ENCODE measurements around the gene PDX1.

DNA sequence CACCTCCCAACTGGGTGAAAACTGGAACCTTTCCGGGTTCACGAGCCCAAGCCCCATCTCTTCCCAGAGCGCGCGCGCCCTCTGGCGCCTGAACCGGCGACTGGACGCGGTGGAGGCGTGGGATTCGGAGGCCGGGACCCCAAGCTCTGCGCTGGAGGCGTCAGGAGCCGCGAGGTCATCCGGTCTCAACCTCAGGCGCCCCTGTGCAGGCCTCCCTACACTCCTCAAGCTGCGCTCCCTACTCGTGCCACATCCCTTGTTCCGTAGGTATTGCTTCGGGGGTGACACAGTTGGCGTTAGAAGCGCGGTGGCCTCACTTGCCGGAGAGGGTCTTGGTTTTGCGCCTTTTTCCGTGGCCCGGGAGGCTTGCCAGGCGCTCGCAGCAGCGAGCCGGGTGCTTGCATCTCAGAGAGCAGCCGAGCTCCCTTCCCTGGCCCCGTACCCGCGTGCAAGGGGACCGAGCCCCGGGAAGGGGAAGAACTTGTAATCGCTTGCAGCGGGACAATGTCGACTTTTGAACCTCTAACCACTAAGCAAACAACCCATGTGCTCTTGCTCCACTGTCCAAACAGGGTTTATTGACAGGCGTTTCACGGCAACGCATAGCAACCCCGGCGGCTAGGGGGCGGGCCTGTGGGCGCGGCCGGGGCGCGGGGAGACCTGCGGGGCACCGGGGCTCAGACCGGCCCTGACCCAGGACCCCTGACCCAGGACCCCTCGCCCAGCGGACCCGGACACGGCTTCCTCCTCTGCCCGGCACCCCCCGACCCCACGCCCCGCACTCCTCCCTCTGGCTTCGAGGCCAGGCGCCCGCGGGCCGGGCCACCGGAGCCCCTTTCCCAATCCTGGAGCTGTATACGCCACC lies 40.8 kb downstream of the PDX1 start:
- TF ChIP-seq, protein P1, sequence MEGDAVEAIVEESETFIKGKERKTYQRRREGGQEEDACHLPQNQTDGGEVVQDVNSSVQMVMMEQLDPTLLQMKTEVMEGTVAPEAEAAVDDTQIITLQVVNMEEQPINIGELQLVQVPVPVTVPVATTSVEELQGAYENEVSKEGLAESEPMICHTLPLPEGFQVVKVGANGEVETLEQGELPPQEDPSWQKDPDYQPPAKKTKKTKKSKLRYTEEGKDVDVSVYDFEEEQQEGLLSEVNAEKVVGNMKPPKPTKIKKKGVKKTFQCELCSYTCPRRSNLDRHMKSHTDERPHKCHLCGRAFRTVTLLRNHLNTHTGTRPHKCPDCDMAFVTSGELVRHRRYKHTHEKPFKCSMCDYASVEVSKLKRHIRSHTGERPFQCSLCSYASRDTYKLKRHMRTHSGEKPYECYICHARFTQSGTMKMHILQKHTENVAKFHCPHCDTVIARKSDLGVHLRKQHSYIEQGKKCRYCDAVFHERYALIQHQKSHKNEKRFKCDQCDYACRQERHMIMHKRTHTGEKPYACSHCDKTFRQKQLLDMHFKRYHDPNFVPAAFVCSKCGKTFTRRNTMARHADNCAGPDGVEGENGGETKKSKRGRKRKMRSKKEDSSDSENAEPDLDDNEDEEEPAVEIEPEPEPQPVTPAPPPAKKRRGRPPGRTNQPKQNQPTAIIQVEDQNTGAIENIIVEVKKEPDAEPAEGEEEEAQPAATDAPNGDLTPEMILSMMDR (IDR thresholded peaks at IDR 0.05): peak; percentile 83
- TF ChIP-seq POLR2AphosphoS5 (IDR thresholded peaks at IDR 0.05; ENCODE audit: low read depth, low read length): no peak; the same call in 1 of the 2 replicates
- TF ChIP-seq, protein P2, sequence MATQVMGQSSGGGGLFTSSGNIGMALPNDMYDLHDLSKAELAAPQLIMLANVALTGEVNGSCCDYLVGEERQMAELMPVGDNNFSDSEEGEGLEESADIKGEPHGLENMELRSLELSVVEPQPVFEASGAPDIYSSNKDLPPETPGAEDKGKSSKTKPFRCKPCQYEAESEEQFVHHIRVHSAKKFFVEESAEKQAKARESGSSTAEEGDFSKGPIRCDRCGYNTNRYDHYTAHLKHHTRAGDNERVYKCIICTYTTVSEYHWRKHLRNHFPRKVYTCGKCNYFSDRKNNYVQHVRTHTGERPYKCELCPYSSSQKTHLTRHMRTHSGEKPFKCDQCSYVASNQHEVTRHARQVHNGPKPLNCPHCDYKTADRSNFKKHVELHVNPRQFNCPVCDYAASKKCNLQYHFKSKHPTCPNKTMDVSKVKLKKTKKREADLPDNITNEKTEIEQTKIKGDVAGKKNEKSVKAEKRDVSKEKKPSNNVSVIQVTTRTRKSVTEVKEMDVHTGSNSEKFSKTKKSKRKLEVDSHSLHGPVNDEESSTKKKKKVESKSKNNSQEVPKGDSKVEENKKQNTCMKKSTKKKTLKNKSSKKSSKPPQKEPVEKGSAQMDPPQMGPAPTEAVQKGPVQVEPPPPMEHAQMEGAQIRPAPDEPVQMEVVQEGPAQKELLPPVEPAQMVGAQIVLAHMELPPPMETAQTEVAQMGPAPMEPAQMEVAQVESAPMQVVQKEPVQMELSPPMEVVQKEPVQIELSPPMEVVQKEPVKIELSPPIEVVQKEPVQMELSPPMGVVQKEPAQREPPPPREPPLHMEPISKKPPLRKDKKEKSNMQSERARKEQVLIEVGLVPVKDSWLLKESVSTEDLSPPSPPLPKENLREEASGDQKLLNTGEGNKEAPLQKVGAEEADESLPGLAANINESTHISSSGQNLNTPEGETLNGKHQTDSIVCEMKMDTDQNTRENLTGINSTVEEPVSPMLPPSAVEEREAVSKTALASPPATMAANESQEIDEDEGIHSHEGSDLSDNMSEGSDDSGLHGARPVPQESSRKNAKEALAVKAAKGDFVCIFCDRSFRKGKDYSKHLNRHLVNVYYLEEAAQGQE (IDR thresholded peaks at IDR 0.05; ENCODE audit: insufficient read depth in 1 of 2, low read depth in 2 of 2, low read length in 1 of 2): no peak
- 0 out of 2 replicates have a peak, but pooled peaks have one; percentile 35 for TF ChIP-seq TCF7L2 (IDR thresholded peaks at IDR 0.05; ENCODE audit: low read depth, low read length)
- TF ChIP-seq SIN3A (IDR thresholded peaks at IDR 0.05; ENCODE audit: borderline replicate concordance, insufficient read depth, low read depth, low read length): no peak
